IMR-90 (cell line): ENCODE measurements around the gene BTN3A1.

Experiments
- BHLHE40 ChIP-seq: fragments of 150-350 bp; IDR thresholded peaks from 2 replicates; pipeline ENCODE4 v1.6.1; 2016; ENCODE audit warnings: mild to moderate bottlenecking, low read depth, low read length
- CEBPB ChIP-seq: IDR thresholded peaks from 2 replicates; pipeline ENCODE4 v1.6.1; 2012; ENCODE audit warnings: low read depth, low read length, improper control_type of control experiment
- CHD1 ChIP-seq: IDR thresholded peaks from 2 replicates; pipeline ENCODE4 v1.6.1; 2012; ENCODE audit warnings: low read depth, low read length, improper control_type of control experiment
- CTCF ChIP-seq: conservative IDR thresholded peaks from 2 replicates; pipeline ENCODE4 v1.5.1; 2012; ENCODE audit warnings: mild to moderate bottlenecking, low read depth, low read length, improper control_type of control experiment
- ELK1 ChIP-seq: fragments of 150-350 bp; IDR thresholded peaks from 2 replicates; pipeline ENCODE4 v1.6.1; 2016; ENCODE audit warnings: low read depth, mild to moderate bottlenecking, low read length, moderate library complexity, borderline replicate concordance
- FOS ChIP-seq: fragments of 150-350 bp; IDR thresholded peaks from 2 replicates; pipeline ENCODE4 v1.6.1; 2016; ENCODE audit warnings: low read depth, low read length
- MAZ ChIP-seq: IDR thresholded peaks from 2 replicates; pipeline ENCODE4 v1.6.1; 2012; ENCODE audit warnings: low read depth, mild to moderate bottlenecking, low read length, improper control_type of control experiment, moderate library complexity, borderline replicate concordance
- MXI1 ChIP-seq: IDR thresholded peaks from 2 replicates; pipeline ENCODE4 v1.6.1; 2012; ENCODE audit warnings: low read depth, mild to moderate bottlenecking, low read length, moderate library complexity, borderline replicate concordance
- NFE2L2 ChIP-seq: fragments of 150-350 bp; IDR thresholded peaks from 2 replicates; pipeline ENCODE4 v1.6.1; 2016; ENCODE audit warnings: low read depth, mild to moderate bottlenecking, low read length
- POLR2A ChIP-seq: IDR thresholded peaks from 2 replicates; pipeline ENCODE4 v1.6.1; 2012; ENCODE audit warnings: mild to moderate bottlenecking, low read depth, low read length
- RAD21 ChIP-seq: IDR thresholded peaks from 2 replicates; pipeline ENCODE4 v1.6.1; 2012; ENCODE audit warnings: low read length, improper control_type of control experiment
- RFX5 ChIP-seq: IDR thresholded peaks from 2 replicates; pipeline ENCODE4 v1.8.0; 2012; ENCODE audit warnings: low read depth, mild to moderate bottlenecking, low read length, moderate library complexity
- SMC3 ChIP-seq: fragments of 150-350 bp; IDR thresholded peaks from 2 replicates; pipeline ENCODE4 v1.6.1; 2016; ENCODE audit warnings: low read depth, mild to moderate bottlenecking, antibody characterized with exemption, low read length, moderate library complexity
- USF2 ChIP-seq: fragments of 150-350 bp; IDR thresholded peaks from 2 replicates; pipeline ENCODE4 v1.6.1; 2017; ENCODE audit warnings: mild to moderate bottlenecking, antibody characterized with exemption, low read length, low read depth

GRCh38 chr6:26427451-26427809, 25.4 kb downstream of the BTN3A1 start:
- TF ChIP-seq RFX5 (no peak), CTCF (no peak), POLR2A (no peak), MAZ (no peak), SMC3 (no peak), ELK1 (no peak), BHLHE40 (no peak), RAD21 (no peak), USF2 (no peak), NFE2L2 (no peak), MXI1 (no peak), CHD1 (no peak), FOS (no peak), CEBPB (no peak)
